OCI-LY1 (cell line): ENCODE results near the gene GAS6.

Experiments
- CTCF ChIP-seq: fragments of 200-600 bp; sonication (generic), shearing (Covaris generic); IDR thresholded peaks from 2 replicates; pipeline ENCODE4 v1.5.1; 2017; ENCODE audit warnings: mild to moderate bottlenecking, antibody characterized with exemption, low read length, moderate library complexity, mixed read lengths
- EZH2 ChIP-seq: fragments of 200-600 bp; sonication (generic), shearing (Covaris generic); IDR thresholded peaks from 2 replicates; pipeline ENCODE4 v1.8.0; 2017; ENCODE audit warnings: borderline replicate concordance, mixed run types, mild to moderate bottlenecking, antibody characterized with exemption, low read length, moderate library complexity, mixed read lengths

DNA sequence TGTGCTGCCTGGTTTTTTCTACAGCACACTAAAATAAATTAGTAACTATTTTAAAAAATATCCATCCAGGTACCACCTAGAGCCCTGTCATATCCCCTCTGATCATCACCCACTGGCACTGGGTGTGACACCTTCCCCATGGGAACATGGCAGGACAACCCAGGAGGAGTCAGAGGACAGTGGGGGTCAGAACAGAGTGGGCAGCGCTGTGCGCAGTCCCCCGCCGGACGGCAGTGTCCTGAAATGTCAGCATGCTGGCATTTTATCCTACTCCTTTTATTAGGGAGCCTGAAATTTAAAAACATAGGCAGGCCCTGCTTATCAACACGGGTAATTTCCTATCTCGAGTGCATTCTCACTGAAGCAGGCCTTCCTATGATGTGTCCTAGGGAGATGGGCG is 42.1 kb upstream of the GAS6 start:
- TF ChIP-seq CTCF: no peak
- TF ChIP-seq EZH2: no peak
